ENCODE results near the gene RAB11FIP5.

DNA sequence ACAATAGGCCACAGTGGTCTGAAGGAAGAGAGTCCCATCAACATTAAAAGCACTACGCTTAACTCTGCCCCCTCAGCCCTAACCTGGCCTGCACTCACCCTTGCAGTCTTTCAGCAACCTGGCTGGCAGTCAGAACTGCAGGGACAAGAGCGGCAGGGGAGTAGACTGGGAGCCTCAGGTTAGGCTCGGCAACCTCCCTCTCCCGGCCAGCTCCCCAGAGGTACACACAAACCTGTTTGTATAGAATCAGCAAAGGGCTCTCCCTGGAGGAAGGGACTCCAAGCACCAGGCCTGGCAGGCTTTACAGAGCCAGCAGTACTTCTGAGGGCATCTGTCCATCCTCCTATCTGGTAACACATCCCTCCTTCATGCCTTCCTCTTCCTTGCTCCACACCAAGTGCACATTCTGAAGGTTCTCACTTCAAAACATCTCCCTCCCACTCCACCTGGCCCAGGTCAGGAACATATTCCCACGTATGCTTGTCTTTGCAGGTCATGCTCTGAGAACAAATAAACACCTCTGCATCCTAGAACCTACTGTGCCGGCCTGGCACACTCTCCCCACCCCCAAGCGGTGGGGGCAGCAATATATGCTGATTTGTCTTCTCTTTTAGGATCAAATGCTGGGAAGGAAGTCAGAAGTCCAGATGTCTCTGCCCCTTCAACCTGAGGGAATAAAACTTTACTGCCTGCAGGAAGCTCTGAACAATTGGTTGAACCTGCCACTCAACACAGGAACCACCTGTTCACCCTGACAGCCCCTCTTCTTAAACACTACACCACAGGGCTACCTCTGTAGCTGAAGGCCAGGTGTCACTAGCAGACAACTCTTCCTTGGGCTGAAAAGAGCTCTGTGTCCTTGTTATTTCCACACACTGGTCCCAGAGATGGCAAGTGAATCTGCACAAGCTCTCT, 28.6 kb downstream of the RAB11FIP5 start:
- TF ChIP-seq, protein P1, sequence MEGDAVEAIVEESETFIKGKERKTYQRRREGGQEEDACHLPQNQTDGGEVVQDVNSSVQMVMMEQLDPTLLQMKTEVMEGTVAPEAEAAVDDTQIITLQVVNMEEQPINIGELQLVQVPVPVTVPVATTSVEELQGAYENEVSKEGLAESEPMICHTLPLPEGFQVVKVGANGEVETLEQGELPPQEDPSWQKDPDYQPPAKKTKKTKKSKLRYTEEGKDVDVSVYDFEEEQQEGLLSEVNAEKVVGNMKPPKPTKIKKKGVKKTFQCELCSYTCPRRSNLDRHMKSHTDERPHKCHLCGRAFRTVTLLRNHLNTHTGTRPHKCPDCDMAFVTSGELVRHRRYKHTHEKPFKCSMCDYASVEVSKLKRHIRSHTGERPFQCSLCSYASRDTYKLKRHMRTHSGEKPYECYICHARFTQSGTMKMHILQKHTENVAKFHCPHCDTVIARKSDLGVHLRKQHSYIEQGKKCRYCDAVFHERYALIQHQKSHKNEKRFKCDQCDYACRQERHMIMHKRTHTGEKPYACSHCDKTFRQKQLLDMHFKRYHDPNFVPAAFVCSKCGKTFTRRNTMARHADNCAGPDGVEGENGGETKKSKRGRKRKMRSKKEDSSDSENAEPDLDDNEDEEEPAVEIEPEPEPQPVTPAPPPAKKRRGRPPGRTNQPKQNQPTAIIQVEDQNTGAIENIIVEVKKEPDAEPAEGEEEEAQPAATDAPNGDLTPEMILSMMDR (IDR thresholded peaks at IDR 0.05), result no peak
- TF ChIP-seq POLR2AphosphoS5 (IDR thresholded peaks at IDR 0.05), result no peak
- TF ChIP-seq POLR2A (IDR thresholded peaks at IDR 0.05), result no peak
- TF ChIP-seq EP300 (IDR thresholded peaks at IDR 0.05), result no peak

All from stomach (tissue), 4 donors.